ENCODE data around the gene DCAF8. TPM values are rescaled to one million over a fixed set of nuclear protein-coding genes. Genes with fewer than 3 reads are reported as not detected.

DCAF8 gene
- total RNA-seq, 1 donor from 2014 or later, result 130 TPM

GRCh38 chr1:160251687-160252526 is 10.4 kb downstream of the DCAF8 start:
- no peak overlapping the region for H3K27ac ChIP-seq
- no peaks in the 10 kb centered on the region for H3K9me3 ChIP-seq
- TF ChIP-seq CTCF (IDR thresholded peaks at IDR 0.05), result peak; percentile 74
- peaks cover 13% of the 10 kb centered on the region for H3K4me1 ChIP-seq
- peaks cover 6% of the 10 kb centered on the region for H3K36me3 ChIP-seq
- DNase-seq (no peak), ATAC-seq (peak; percentile 98)
- no peak overlapping the region for H3K4me3 ChIP-seq
- intact Hi-C loops (cut with DNase I), result loop anchor here (10.0 kb wide), 1 partner anchor 57 kb away; the partner anchor contains the start of gene CASQ1
- no peaks in the 10 kb centered on the region for H3K27me3 ChIP-seq

- TF ChIP-seq CTCF (IDR thresholded peaks at IDR 0.05), result no peak
- intact Hi-C loops (cut with DNase I), result loop anchor here (10.0 kb wide), 1 partner anchor 56 kb away; the partner anchor contains the start of gene CASQ1
- no peaks in the 10 kb centered on the region for H3K27me3 ChIP-seq
- peaks cover 6% of the 10 kb centered on the region for H3K36me3 ChIP-seq
- H3K27ac ChIP-seq, result no peak overlapping the region
- DNase-seq (no peak), ATAC-seq (no peak)
- no peak overlapping the region for H3K4me3 ChIP-seq
- H3K9me3 ChIP-seq, result no peaks in the 10 kb centered on the region
- H3K4me1 ChIP-seq, result peaks cover 4% of the 10 kb centered on the region
Observed at GRCh38 chr1:160251011-160251410, 11.3 kb downstream of the DCAF8 start.

GRCh38 chr1:160247053-160247452 is 15.3 kb downstream of the DCAF8 start:
- peaks cover 17% of the 10 kb centered on the region for H3K36me3 ChIP-seq
- no peak for TF ChIP-seq CTCF (IDR thresholded peaks at IDR 0.05)
- no peak for ATAC-seq
- intact Hi-C loops (cut with DNase I), result no loop called here
- H3K4me1 ChIP-seq, result peaks cover 4% of the 10 kb centered on the region
- no peaks in the 10 kb centered on the region for H3K27me3 ChIP-seq
- H3K9me3 ChIP-seq, result no peaks in the 10 kb centered on the region
- no peak for DNase-seq
- no peak overlapping the region for H3K4me3 ChIP-seq
- H3K27ac ChIP-seq, result no peak overlapping the region

- TF ChIP-seq CTCF (IDR thresholded peaks at IDR 0.05), result no peak
- Histone ChIP-seq H3K4me3 (no peak overlapping the region), H3K4me1 (no peaks in the 10 kb centered on the region), H3K27me3 (no peaks in the 10 kb centered on the region), H3K9me3 (no peaks in the 10 kb centered on the region), H3K27ac (no peak overlapping the region), H3K36me3 (peaks cover 33% of the 10 kb centered on the region)
- ATAC-seq (no peak), DNase-seq (no peak)
- intact Hi-C loops (cut with DNase I), result no loop called here
Observed at GRCh38 chr1:160245434-160245833, 16.9 kb downstream of the DCAF8 start.

GRCh38 chr1:160244209-160244608 is 18.1 kb downstream of the DCAF8 start:
- no peaks in the 10 kb centered on the region for H3K9me3 ChIP-seq
- intact Hi-C loops (cut with DNase I), result no loop called here
- no peak overlapping the region for H3K27ac ChIP-seq
- no peak for DNase-seq
- ATAC-seq, result no peak
- H3K36me3 ChIP-seq, result peaks cover 45% of the 10 kb centered on the region
- no peak overlapping the region for H3K4me3 ChIP-seq
- H3K4me1 ChIP-seq, result no peaks in the 10 kb centered on the region
- no peaks in the 10 kb centered on the region for H3K27me3 ChIP-seq
- TF ChIP-seq CTCF (IDR thresholded peaks at IDR 0.05), result no peak

All from upper lobe of right lung (tissue), 1 donor.